HL-60 (cell line): ENCODE results near the gene HDAC9.

Experiments
- DNase-seq, 2 experiments: peaks; one replicate each; pipeline ENCODE4 v3.0.0-alpha.2; 2010 to 2020; ENCODE audit warnings: low read depth in 1 of 2, low spot score in 1 of 2
- H3K27ac ChIP-seq: fragments of 250-450 bp; sonication (Bioruptor Pico); replicated peaks from 2 replicates; pipeline ENCODE4 v1.5.1; 2020; ENCODE audit warnings: mild to moderate bottlenecking, moderate library complexity
- H3K27me3 ChIP-seq: fragments of 250-450 bp; sonication (Bioruptor Pico); 2 replicates; pipeline ENCODE4 v1.5.1; 2021; ENCODE audit warnings: mild to moderate bottlenecking, moderate library complexity; ENCODE audit not compliant: insufficient read depth, poor library complexity, severe bottlenecking
- H3K4me3 ChIP-seq: replicated peaks from 2 replicates; pipeline ENCODE4 v1.5.1; 2011; ENCODE audit warnings: mild to moderate bottlenecking, control low read depth, low read length; ENCODE audit not compliant: insufficient read depth
- GABPA ChIP-seq: IDR thresholded peaks from 2 replicates; pipeline ENCODE4 v1.6.1; 2012; ENCODE audit warnings: low read depth
- POLR2AphosphoS5 ChIP-seq: IDR thresholded peaks from 2 replicates; pipeline ENCODE4 v1.6.1; 2012; ENCODE audit warnings: low read depth
- SPI1 ChIP-seq: IDR thresholded peaks from 2 replicates; pipeline ENCODE4 v1.6.1; 2012; ENCODE audit warnings: low read depth, mild to moderate bottlenecking, borderline replicate concordance
- TF ChIP-seq, protein P1 (sequence below): IDR thresholded peaks from one replicate; pipeline ENCODE4 v1.5.1; 2011; ENCODE audit warnings: low read length, control low read depth, inconsistent platforms; ENCODE audit not compliant: insufficient read depth
- TF ChIP-seq, protein P2 (sequence below): IDR thresholded peaks from 2 replicates; pipeline ENCODE4 v1.6.1; 2012; ENCODE audit warnings: low read depth; ENCODE audit not compliant: insufficient replicate concordance

The HDAC9 gene

GRCh38 chr7:18849130-18849529 lies 353.6 kb downstream of the HDAC9 start:
- Histone ChIP-seq H3K4me3 (no peak overlapping the region), H3K27ac (no peak overlapping the region), H3K27me3 (no peaks in the 10 kb centered on the region)
- no peak for DNase-seq
- TF ChIP-seq, protein P1, sequence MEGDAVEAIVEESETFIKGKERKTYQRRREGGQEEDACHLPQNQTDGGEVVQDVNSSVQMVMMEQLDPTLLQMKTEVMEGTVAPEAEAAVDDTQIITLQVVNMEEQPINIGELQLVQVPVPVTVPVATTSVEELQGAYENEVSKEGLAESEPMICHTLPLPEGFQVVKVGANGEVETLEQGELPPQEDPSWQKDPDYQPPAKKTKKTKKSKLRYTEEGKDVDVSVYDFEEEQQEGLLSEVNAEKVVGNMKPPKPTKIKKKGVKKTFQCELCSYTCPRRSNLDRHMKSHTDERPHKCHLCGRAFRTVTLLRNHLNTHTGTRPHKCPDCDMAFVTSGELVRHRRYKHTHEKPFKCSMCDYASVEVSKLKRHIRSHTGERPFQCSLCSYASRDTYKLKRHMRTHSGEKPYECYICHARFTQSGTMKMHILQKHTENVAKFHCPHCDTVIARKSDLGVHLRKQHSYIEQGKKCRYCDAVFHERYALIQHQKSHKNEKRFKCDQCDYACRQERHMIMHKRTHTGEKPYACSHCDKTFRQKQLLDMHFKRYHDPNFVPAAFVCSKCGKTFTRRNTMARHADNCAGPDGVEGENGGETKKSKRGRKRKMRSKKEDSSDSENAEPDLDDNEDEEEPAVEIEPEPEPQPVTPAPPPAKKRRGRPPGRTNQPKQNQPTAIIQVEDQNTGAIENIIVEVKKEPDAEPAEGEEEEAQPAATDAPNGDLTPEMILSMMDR = no peak
- TF ChIP-seq SPI1 = no peak
- no peak for TF ChIP-seq GABPA
- TF ChIP-seq, protein P2, sequence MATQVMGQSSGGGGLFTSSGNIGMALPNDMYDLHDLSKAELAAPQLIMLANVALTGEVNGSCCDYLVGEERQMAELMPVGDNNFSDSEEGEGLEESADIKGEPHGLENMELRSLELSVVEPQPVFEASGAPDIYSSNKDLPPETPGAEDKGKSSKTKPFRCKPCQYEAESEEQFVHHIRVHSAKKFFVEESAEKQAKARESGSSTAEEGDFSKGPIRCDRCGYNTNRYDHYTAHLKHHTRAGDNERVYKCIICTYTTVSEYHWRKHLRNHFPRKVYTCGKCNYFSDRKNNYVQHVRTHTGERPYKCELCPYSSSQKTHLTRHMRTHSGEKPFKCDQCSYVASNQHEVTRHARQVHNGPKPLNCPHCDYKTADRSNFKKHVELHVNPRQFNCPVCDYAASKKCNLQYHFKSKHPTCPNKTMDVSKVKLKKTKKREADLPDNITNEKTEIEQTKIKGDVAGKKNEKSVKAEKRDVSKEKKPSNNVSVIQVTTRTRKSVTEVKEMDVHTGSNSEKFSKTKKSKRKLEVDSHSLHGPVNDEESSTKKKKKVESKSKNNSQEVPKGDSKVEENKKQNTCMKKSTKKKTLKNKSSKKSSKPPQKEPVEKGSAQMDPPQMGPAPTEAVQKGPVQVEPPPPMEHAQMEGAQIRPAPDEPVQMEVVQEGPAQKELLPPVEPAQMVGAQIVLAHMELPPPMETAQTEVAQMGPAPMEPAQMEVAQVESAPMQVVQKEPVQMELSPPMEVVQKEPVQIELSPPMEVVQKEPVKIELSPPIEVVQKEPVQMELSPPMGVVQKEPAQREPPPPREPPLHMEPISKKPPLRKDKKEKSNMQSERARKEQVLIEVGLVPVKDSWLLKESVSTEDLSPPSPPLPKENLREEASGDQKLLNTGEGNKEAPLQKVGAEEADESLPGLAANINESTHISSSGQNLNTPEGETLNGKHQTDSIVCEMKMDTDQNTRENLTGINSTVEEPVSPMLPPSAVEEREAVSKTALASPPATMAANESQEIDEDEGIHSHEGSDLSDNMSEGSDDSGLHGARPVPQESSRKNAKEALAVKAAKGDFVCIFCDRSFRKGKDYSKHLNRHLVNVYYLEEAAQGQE = no peak
- TF ChIP-seq POLR2AphosphoS5 = no peak

DNA sequence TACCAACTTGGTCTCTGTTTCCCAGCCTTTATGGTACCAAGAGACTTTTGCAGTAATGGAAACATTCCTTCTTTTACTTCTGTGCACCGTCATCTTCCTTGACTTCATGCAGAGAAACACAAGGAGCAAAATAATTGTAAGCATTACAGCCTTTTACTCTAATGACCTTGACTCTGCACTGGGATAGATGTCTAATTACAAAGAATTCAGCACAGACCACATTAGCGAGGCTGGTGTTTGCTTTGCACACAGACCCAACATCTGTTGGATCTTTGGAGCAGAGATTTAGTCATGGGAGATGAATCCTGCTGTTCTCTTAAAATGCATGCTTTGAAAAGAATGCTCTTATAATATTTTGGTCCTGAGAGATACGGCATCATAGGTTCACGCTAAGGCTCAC lies 360.2 kb downstream of the HDAC9 start:
- Histone ChIP-seq H3K4me3 (no peak overlapping the region), H3K27me3 (no peaks in the 10 kb centered on the region), H3K27ac (no peak overlapping the region)
- TF ChIP-seq SPI1 (no peak), POLR2AphosphoS5 (no peak), GABPA (no peak)
- TF ChIP-seq, protein P1 = no peak
- TF ChIP-seq, protein P2 = no peak
- no peak for DNase-seq

DNA sequence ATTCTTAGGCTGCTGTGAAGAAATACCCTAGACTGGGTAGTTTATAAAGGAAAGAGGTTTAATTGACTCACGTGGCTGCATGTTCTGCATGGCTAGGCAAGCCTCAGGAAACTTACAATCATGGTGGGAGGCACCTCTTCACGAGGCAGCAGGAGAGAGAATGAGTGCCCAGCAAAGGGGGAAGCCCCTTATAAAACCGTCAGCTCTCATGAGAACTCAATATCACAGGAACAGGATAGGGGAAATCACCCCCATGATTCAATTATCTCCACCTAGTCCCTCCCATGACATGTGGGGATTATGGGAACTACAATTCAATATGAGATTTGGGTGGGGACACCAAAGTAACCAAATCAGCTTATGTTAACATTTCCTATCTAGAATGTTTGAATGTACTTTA lies 362.7 kb downstream of the HDAC9 start:
- TF ChIP-seq POLR2AphosphoS5 (no peak), SPI1 (no peak)
- TF ChIP-seq, protein P1 = no peak
- Histone ChIP-seq H3K27ac (no peak overlapping the region), H3K27me3 (no peaks in the 10 kb centered on the region), H3K4me3 (no peak overlapping the region)
- DNase-seq = no peak

GRCh38 chr7:18859318-18859717 lies 363.8 kb downstream of the HDAC9 start:
- Histone ChIP-seq H3K27ac (no peak overlapping the region), H3K4me3 (no peak overlapping the region), H3K27me3 (no peaks in the 10 kb centered on the region)
- TF ChIP-seq, protein P2 = no peak
- TF ChIP-seq, protein P1 = no peak
- no peak for TF ChIP-seq SPI1
- no peak for TF ChIP-seq POLR2AphosphoS5
- no peak for TF ChIP-seq GABPA
- no peak for DNase-seq
